Activated naive CD4-positive, alpha-beta T cell treated with anti-CD3 and anti-CD28 coated beads, Interleukin-2, amount 10 ng/mL, durations not matched to agents 7 days and 5 days (primary cell): ENCODE data around the gene ACSF2.
"Not testable (repeated sequence)": the region's sequence is repeated elsewhere in the genome, so short reads cannot be mapped to it uniquely, and the experiment has no call there.

ENCODE experiments used
- CTCF ChIA-PET: fragments of 350-600 bp; sonication (Branson Sonifier 250); formaldehyde crosslinking; loops from one replicate; lab custom pipeline; 2021; ENCODE audit warnings: antibody characterized with exemption; lab: Charles Lee
- DNase-seq: peaks from one replicate; pipeline ENCODE4 v3.0.0-alpha.2; 2020
- H3K27ac Mint-ChIP-seq: one replicate; pipeline ENCODE4 v1.8.0; 2021; ENCODE audit warnings: mild to moderate bottlenecking, moderate library complexity, mixed read lengths
- H3K27me3 Mint-ChIP-seq: one replicate; pipeline ENCODE4 v1.8.0; 2021; ENCODE audit warnings: mild to moderate bottlenecking, mixed read lengths
- H3K36me3 Mint-ChIP-seq: one replicate; pipeline ENCODE4 v1.8.0; 2021; ENCODE audit warnings: mixed read lengths
- H3K4me1 Mint-ChIP-seq: one replicate; pipeline ENCODE4 v1.8.0; 2021; ENCODE audit warnings: mixed read lengths
- H3K4me3 Mint-ChIP-seq: one replicate; pipeline ENCODE4 v1.8.0; 2021; ENCODE audit warnings: mild to moderate bottlenecking, moderate library complexity, mixed read lengths
- H3K9me3 Mint-ChIP-seq: one replicate; pipeline ENCODE4 v1.8.0; 2021; ENCODE audit warnings: mixed read lengths

ACSF2 gene

GRCh38 chr17:50396261-50397110 lies 29.5 kb upstream of the ACSF2 start:
- Mint-ChIP-seq H3K36me3 (peaks cover 32% of the 10 kb centered on the region), H3K4me1 (peaks cover 32% of the 10 kb centered on the region), H3K4me3 (peak overlapping the region; percentile 93), H3K27me3 (no peaks in the 10 kb centered on the region), H3K27ac (peak overlapping the region; percentile 94), H3K9me3 (no peaks in the 10 kb centered on the region)
- DNase-seq: peak; percentile 32
- CTCF ChIA-PET: interaction anchor here (0.5 to 3.7 kb wide), 24 partner anchors 8 to 785 kb away, joined by 3 to 32 read pairs (median 6); partner anchors contain the start of genes ACSF2, EME1, MRPL27 and XYLT2

- peak within 1 kb of the TSS; percentile 93 for H3K4me3 Mint-ChIP-seq
- H3K9me3 Mint-ChIP-seq: no peaks in the 10 kb centered on the region
- peak; percentile 94 for DNase-seq
- no peaks in the 10 kb centered on the region for H3K27me3 Mint-ChIP-seq
- H3K4me1 Mint-ChIP-seq: peaks cover 32% of the 10 kb centered on the region
- CTCF ChIA-PET: interaction anchor here (0.5 to 3.7 kb wide), 31 partner anchors 9 to 786 kb away, joined by 3 to 32 read pairs (median 5); partner anchors contain the start of genes ACSF2, EME1, MRPL27 and RSAD1
- H3K27ac Mint-ChIP-seq: peak within 1 kb of the TSS; percentile 94
- peaks cover 26% of the 10 kb centered on the region for H3K36me3 Mint-ChIP-seq
These were observed 28.7 kb upstream of the ACSF2 start, which contains the start of gene LRRC59 for GRCh38 chr17:50397111-50397918. Gene LRRC59, minus strand, starts transcription at chr17:50397523. Its CDS starts 206 bp downstream, at chr17:50397317.

GRCh38 chr17:50397919-50398285 lies 28.1 kb upstream of the ACSF2 start:
- H3K4me3 Mint-ChIP-seq: peak overlapping the region; percentile 93
- H3K27ac Mint-ChIP-seq: peak overlapping the region; percentile 94
- no peak for DNase-seq
- peaks cover 22% of the 10 kb centered on the region for H3K36me3 Mint-ChIP-seq
- H3K4me1 Mint-ChIP-seq: peaks cover 32% of the 10 kb centered on the region
- CTCF ChIA-PET: interaction anchor here (0.9 to 3.7 kb wide), 25 partner anchors 9 to 123 kb away, joined by 3 to 32 read pairs (median 6); partner anchors contain the start of genes ACSF2, EME1, MRPL27 and RSAD1
- no peaks in the 10 kb centered on the region for H3K9me3 Mint-ChIP-seq
- H3K27me3 Mint-ChIP-seq: no peaks in the 10 kb centered on the region

GRCh38 chr17:50398672-50399071 lies 27.3 kb upstream of the ACSF2 start:
- not testable (repeated sequence) for H3K9me3 Mint-ChIP-seq, H3K4me3 Mint-ChIP-seq, H3K27me3 Mint-ChIP-seq, H3K27ac Mint-ChIP-seq, DNase-seq
- CTCF ChIA-PET: interaction anchor here (1.3 to 3.7 kb wide), 5 partner anchors 17 to 81 kb away, joined by 3 to 32 read pairs (median 10); partner anchors contain the start of genes EME1, MRPL27 and RSAD1
- Mint-ChIP-seq H3K4me1 (peaks cover 27% of the 10 kb centered on the region), H3K36me3 (peaks cover 15% of the 10 kb centered on the region)

GRCh38 chr17:50399591-50399990 lies 26.4 kb upstream of the ACSF2 start:
- peaks cover 23% of the 10 kb centered on the region for H3K4me1 Mint-ChIP-seq
- H3K27me3 Mint-ChIP-seq, DNase-seq, H3K4me3 Mint-ChIP-seq, H3K27ac Mint-ChIP-seq, CTCF ChIA-PET, H3K36me3 Mint-ChIP-seq, H3K9me3 Mint-ChIP-seq: not testable (repeated sequence)

- peaks cover 40% of the 10 kb centered on the region for H3K27me3 Mint-ChIP-seq
- CTCF ChIA-PET: not testable (repeated sequence)
These were observed 20.7 kb upstream of the ACSF2 start for GRCh38 chr17:50405351-50405750.

GRCh38 chr17:50406578-50406977 lies 19.4 kb upstream of the ACSF2 start:
- H3K9me3 Mint-ChIP-seq: no peaks in the 10 kb centered on the region
- H3K27ac Mint-ChIP-seq: no peak overlapping the region
- H3K27me3 Mint-ChIP-seq: peaks cover 46% of the 10 kb centered on the region
- H3K36me3 Mint-ChIP-seq: no peaks in the 10 kb centered on the region
- CTCF ChIA-PET: interaction anchor here (2.8 kb wide), 1 partner anchor 10 kb away, joined by 13 read pairs; the partner anchor contains the start of gene LRRC59
- DNase-seq: no peak
- no peak overlapping the region for H3K4me3 Mint-ChIP-seq
- H3K4me1 Mint-ChIP-seq: no peaks in the 10 kb centered on the region

More at GRCh38 chr17:50405351-50405750, 20.7 kb upstream of the ACSF2 start:
- not testable (repeated sequence) for H3K36me3 Mint-ChIP-seq, H3K4me3 Mint-ChIP-seq, H3K9me3 Mint-ChIP-seq, H3K4me1 Mint-ChIP-seq, H3K27ac Mint-ChIP-seq, DNase-seq

GRCh38 chr17:50407921-50408320 lies 18.1 kb upstream of the ACSF2 start:
- Mint-ChIP-seq H3K27me3 (peaks cover 53% of the 10 kb centered on the region), H3K27ac (no peak overlapping the region), H3K9me3 (no peaks in the 10 kb centered on the region), H3K4me3 (no peak overlapping the region), H3K4me1 (no peaks in the 10 kb centered on the region), H3K36me3 (no peaks in the 10 kb centered on the region)
- DNase-seq: no peak
- CTCF ChIA-PET: interaction anchor here (2.8 kb wide), 1 partner anchor 11 kb away, joined by 13 read pairs; the partner anchor contains the start of gene LRRC59

GRCh38 chr17:50412188-50412732 lies 13.8 kb upstream of the ACSF2 start:
- H3K4me1 Mint-ChIP-seq: no peaks in the 10 kb centered on the region
- H3K36me3 Mint-ChIP-seq: no peaks in the 10 kb centered on the region
- DNase-seq: no peak
- CTCF ChIA-PET: interaction anchor here (1.4 kb wide), 1 partner anchor 15 kb away, joined by 8 read pairs; the partner anchor contains the start of gene LRRC59
- peaks cover 35% of the 10 kb centered on the region for H3K27me3 Mint-ChIP-seq
- no peak overlapping the region for H3K4me3 Mint-ChIP-seq
- no peaks in the 10 kb centered on the region for H3K9me3 Mint-ChIP-seq
- H3K27ac Mint-ChIP-seq: no peak overlapping the region

GRCh38 chr17:50414808-50415207 lies 11.2 kb upstream of the ACSF2 start:
- no peak for DNase-seq
- Mint-ChIP-seq H3K4me1 (peaks cover 2% of the 10 kb centered on the region), H3K9me3 (no peaks in the 10 kb centered on the region), H3K36me3 (no peaks in the 10 kb centered on the region), H3K27ac (no peak overlapping the region), H3K27me3 (peaks cover 38% of the 10 kb centered on the region), H3K4me3 (no peak overlapping the region)
- CTCF ChIA-PET: no interaction called here

- H3K9me3 Mint-ChIP-seq, DNase-seq, H3K4me3 Mint-ChIP-seq, H3K27ac Mint-ChIP-seq, H3K36me3 Mint-ChIP-seq: not testable (repeated sequence)
- H3K27me3 Mint-ChIP-seq: peaks cover 19% of the 10 kb centered on the region
- CTCF ChIA-PET: interaction anchor here (3.1 kb wide), 1 partner anchor 22 kb away, joined by 12 read pairs; the partner anchor contains the start of gene LRRC59
- peaks cover 24% of the 10 kb centered on the region for H3K4me1 Mint-ChIP-seq
These were observed 6.4 kb upstream of the ACSF2 start for GRCh38 chr17:50419577-50419976.

- no peaks in the 10 kb centered on the region for H3K36me3 Mint-ChIP-seq
- no peak for DNase-seq
- H3K9me3 Mint-ChIP-seq: no peaks in the 10 kb centered on the region
- CTCF ChIA-PET: interaction anchor here (3.1 kb wide), 1 partner anchor 23 kb away, joined by 12 read pairs; the partner anchor contains the start of gene LRRC59
- H3K4me3 Mint-ChIP-seq: peak overlapping the region; percentile 57
- peaks cover 31% of the 10 kb centered on the region for H3K4me1 Mint-ChIP-seq
- peaks cover 19% of the 10 kb centered on the region for H3K27me3 Mint-ChIP-seq
- peak overlapping the region; percentile 90 for H3K27ac Mint-ChIP-seq
These were observed 5.5 kb upstream of the ACSF2 start for GRCh38 chr17:50420419-50421112.
